ENCODE results near the gene ATP6V0B.

DNA sequence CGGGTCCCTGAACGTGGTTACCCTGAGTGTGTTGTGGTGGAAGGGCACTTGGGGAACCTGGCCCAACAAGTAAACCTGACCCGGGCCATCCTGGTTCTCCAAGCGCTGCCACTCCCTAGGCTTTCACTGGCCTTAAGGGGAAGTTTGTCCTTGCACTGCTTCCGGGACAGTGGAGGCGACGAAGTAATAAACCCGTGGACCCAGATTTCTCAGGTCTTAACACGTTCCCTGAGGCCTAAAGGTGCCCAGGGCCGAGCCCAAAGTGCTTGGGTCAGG lies 16.4 kb downstream of the ATP6V0B start:
- TF ChIP-seq CTCF (IDR thresholded peaks at IDR 0.05; ENCODE audit: low read depth, low read length), result no peak
- no peak for TF ChIP-seq POLR2A (IDR thresholded peaks at IDR 0.05; ENCODE audit: extremely low read depth, insufficient read length)
- no peak for TF ChIP-seq MYC (IDR thresholded peaks at IDR 0.05; ENCODE audit: low read depth, low read length)

Measured in NB4 (cell line).